HG03565 (cell line): Measurements from ENCODE around the gene SYTL2.
A peak's percentile ranks its signal among the peaks of the same experiment; 100 is the strongest.

ENCODE experiments used
- ATAC-seq: cut with Tn5 transposase; IDR thresholded peaks from one replicate; pipeline ENCODE4 v1.9.1; 2021; ENCODE audit warnings: mild to moderate bottlenecking, moderate library complexity; ENCODE audit not compliant: unreplicated experiment

Gene SYTL2

GRCh38 chr11:85828640-85828978, 17.7 kb upstream of the SYTL2 start:
- no peak for ATAC-seq

GRCh38 chr11:85827748-85828639, 17.1 kb upstream of the SYTL2 start:
- ATAC-seq = no peak

- ATAC-seq = no peak
These were observed 15.3 kb upstream of the SYTL2 start for GRCh38 chr11:85826116-85826855.

GRCh38 chr11:85825616-85826015, 14.7 kb upstream of the SYTL2 start:
- ATAC-seq = no peak

DNA sequence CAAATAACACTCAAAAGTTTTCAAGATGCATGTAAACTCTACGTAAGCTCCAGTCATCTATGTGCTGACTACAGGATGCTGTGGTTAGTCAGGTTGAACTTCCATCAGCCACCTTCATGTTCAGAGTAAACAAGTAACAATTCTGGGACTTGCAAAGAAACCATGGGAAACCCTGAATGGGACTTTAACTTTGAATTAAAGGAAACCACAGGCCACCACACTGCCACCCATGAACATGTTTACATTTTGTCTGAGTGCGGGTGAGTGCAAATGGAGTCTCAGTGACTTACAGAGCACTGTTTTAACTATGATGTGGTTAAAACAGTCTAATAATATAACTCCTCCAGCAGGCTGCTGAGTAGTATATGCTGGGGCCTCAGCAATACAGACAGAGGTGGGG, 12.9 kb upstream of the SYTL2 start:
- ATAC-seq = peak; percentile 28

- no peak for ATAC-seq
These were observed 11.9 kb upstream of the SYTL2 start for GRCh38 chr11:85822814-85823213.

GRCh38 chr11:85821636-85822035, 10.7 kb upstream of the SYTL2 start:
- no peak for ATAC-seq

GRCh38 chr11:85819441-85819840, 8.5 kb upstream of the SYTL2 start:
- ATAC-seq = no peak

- no peak for ATAC-seq
These were observed 4.4 kb upstream of the SYTL2 start for GRCh38 chr11:85815186-85815931.

DNA sequence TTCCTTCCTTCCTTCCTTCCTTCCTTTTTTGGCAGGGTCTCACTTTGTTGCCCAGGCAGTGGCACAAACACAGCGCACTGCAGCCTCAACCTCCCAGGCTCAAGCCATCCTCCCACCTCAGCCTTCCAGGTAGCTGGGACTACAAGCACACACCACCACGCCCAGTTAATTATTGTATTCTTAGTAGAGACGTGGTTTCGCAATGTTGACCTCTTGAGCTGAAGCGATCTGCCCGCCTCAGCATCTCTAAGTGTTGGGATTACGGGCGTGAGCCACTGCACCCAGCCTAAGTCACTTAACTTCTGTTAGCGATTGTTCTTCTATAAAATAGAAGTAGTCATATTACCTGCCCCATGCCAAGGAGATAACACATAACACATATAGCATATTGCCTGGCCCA, 2.8 kb upstream of the SYTL2 start:
- ATAC-seq = no peak

DNA sequence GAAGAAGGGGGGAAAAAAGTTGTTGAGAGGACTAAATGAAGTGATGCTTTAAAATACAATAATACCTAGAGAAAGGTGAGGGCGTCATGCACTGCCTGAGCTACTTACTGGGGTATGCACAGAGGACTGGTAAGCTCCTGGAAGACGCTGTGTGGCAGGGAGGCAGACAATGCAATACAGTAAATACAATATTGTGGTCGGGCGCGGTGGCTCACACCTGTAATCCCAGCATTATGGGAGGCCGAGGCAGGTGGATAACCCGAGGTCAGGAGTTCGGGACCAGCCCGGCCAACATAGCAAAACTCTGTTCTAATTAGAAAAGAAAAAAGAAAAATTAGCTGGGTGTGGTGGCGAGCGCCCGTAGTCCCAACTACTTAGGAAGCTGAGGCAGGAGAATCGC, 683 bp upstream of the SYTL2 start:
- ATAC-seq = no peak

DNA sequence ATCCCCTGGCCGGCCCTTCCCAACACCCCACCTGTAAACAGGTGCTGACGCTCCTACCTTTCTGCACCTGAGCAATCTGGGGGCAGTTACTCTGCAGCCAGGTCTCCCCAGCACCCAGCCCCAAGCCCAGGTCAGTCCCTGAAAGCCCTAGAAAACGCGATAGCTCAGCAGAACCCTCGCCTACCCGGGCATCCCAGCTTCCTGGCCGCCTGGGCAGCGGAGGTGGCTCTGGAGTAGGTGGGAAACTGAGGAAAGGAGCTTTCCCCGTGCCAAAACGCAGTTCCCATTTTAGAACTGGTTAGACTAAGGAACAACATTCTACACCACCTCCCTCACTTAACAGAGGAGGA, 445 bp downstream of the SYTL2 start:
- ATAC-seq = no peak

DNA sequence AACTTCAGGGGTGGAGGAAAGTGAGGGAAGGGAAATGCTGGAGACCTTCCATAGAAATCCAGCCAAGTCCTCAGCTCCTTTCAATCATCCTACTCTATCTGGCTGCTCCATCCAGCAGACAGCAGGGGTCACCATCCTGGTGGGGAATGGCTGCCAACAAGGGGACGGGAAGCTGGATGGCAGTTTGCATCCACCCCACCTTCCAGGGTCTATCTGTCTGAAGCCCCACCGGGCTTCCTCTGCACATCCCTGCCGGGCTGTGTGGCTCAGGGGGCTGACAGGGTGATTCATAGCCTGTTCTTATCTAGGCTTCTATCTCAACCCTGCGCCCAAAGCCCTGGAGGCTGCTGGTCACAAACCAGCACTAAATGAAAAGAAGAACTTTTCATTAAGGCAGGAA, 1.1 kb downstream of the SYTL2 start:
- ATAC-seq = no peak

DNA sequence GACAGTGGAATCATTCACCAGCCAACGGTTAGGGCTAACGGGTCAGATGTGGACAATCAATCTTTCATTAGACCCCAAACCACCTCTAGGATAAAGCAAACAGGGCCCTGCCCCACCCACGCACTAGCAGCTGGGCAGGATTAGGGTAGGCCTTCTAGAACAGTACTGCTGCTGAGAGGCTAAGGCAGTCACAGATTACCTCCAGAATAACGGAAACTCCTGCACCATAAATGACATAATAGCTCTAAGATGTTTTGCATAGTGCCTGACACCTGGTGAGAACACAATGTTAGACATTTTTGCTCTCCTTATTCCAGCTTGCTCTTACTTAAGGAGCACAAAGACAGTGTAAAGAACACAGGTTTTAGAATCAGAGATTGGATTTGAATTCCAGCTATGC, 1.8 kb downstream of the SYTL2 start:
- ATAC-seq = peak; percentile 44

DNA sequence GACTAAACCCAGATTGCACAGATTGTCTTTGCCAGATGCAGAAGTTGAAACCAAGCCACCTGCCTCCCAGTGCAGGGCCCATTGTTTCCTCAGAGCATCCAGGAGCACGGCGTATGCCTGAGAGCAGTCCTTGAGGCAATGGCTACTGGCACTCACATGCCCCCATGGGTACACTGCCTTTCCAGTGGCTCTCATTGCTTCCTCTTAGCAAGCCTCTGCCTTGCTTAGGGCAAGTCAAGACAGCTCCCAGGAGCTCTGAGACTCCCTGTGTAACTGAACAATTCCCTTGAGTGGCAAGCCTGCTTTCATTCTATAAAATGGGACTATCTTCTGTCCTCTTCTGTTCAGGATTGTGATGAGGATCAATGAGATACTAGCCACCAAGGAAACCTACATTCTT, 4.1 kb downstream of the SYTL2 start:
- ATAC-seq = no peak

GRCh38 chr11:85806016-85806415, 4.9 kb downstream of the SYTL2 start:
- ATAC-seq = no peak

DNA sequence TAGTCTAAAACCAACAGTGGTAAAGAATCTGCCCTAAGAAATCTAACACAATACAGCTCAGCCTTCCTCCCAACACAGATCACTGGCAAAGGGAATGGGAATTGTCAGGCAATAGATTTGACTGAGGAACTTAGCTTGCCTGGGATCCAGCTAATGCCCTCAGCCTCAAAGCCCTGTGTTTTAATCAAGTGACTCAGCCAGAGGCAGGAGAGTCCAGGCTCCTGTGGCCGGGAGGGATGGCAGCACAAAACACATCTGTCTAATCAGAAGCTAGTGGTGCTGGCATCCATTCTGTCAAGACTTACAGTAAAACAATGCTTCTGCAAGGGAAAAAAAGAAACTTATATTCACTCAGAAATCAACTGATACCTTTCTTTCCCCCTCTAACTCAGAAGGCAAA, 5.6 kb downstream of the SYTL2 start:
- no peak for ATAC-seq

DNA sequence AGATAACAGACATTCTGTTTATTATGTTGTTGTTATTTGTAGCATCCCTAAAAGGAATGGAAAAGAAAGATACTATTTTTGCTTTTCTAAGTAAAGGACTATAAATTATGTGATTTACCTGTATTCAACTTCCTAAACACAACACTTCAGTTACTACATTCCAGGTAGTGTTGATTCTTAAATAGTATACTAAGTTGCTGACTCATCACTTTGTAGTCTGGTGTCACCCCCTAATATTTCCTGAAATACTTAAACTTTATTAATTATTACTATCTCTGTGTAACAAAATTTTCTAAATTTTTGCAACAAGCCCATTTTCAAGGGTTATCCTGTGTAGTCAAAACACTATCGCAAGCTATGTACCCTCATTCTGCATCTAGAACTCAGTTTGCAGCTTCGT, 7.0 kb downstream of the SYTL2 start:
- ATAC-seq = no peak

- no peak for ATAC-seq
These were observed 7.6 kb downstream of the SYTL2 start for GRCh38 chr11:85803303-85803702.

GRCh38 chr11:85801527-85801926, 9.4 kb downstream of the SYTL2 start:
- no peak for ATAC-seq

- ATAC-seq = no peak
These were observed 10.2 kb downstream of the SYTL2 start for GRCh38 chr11:85800595-85801342.
